Measurements from ENCODE around the gene SORD.
"Not testable (repeated sequence)": the region's sequence is repeated elsewhere in the genome, so short reads cannot be mapped to it uniquely, and the experiment has no call there.

DNA sequence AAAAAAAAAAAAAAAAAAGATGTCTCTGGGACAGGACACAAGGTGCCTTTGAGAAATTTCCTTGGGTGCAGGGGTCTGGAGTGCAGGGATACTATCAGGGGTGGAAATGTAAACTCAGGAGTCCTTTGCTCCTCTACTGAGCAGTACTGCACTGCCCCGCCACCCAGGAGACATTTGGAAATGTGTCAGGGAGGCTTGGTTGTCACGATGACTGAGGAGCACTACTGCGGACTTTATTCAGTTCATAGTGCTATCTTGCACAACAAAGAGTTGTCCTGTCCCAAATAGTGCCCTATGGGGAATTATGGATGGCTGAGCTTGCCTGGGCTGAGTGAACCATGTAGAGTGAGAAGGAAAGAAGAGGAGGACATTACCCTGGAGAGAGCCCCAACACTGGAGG lies 2.6 kb downstream of the SORD start:
- TF ChIP-seq ZFX (IDR thresholded peaks at IDR 0.05); CTCF (IDR thresholded peaks at IDR 0.05 in 2 of 3, conservative IDR thresholded peaks at IDR 0.05 in 1 of 3; ENCODE audit: borderline replicate concordance in 1 of 3, insufficient read depth in 1 of 3, low read depth in 2 of 3, low read length in 2 of 3); POLR2A (IDR thresholded peaks at IDR 0.05; ENCODE audit: borderline replicate concordance, extremely low read depth, insufficient read depth, insufficient read length); YY1 (IDR thresholded peaks at IDR 0.05; ENCODE audit: extremely low read depth, insufficient replicate concordance, low read depth, low read length); RAD21 (IDR thresholded peaks at IDR 0.05; ENCODE audit: low read depth); SRF (IDR thresholded peaks at IDR 0.05; ENCODE audit: low read depth); JUND (IDR thresholded peaks at IDR 0.05); POLR2AphosphoS5 (IDR thresholded peaks at IDR 0.05; ENCODE audit: low read depth, low read length); ELF1 (IDR thresholded peaks at IDR 0.05; ENCODE audit: borderline replicate concordance, low read depth); SIN3A (IDR thresholded peaks at IDR 0.05; ENCODE audit: low read depth); EZH2 (IDR thresholded peaks at IDR 0.05); EZH2phosphoT487 (IDR thresholded peaks at IDR 0.05; ENCODE audit: borderline replicate concordance); SP1 (IDR thresholded peaks at IDR 0.05; ENCODE audit: low read depth); ZNF274 (IDR thresholded peaks at IDR 0.05; ENCODE audit: low read depth, low read length): not testable (repeated sequence)

Measured in HCT116 (cell line).